Measurements from ENCODE around the gene SIPA1L3.

SIPA1L3 gene

GRCh38 chr19:37975071-37975470, 68.1 kb downstream of the SIPA1L3 start:
- ChIA-PET CTCF (no interaction called here), POLR2A (no interaction called here)
- WGBS (ENCODE audit: insufficient coverage), result 94% methylated on average over 5 of the region's 13 CpGs
- Histone ChIP-seq H3K9me3 (ENCODE audit: control extremely low read depth in 1 of 5, control insufficient read depth in 4 of 5, insufficient read depth in 2 of 5, low read depth in 1 of 5, low read length in 4 of 5) (peaks cover 3 to 24% (median 7%) of the 10 kb centered on the region in 5 experiments), H3K4me3 (ENCODE audit: control insufficient read depth in 1 of 7, extremely low read depth in 1 of 7, insufficient read depth in 4 of 7, low read depth in 2 of 7, low read length in 6 of 7) (no peak overlapping the region), H3K27me3 (replicated peaks in 2 of 5; ENCODE audit: control insufficient read depth in 4 of 5, insufficient read depth in 5 of 5, low read length in 4 of 5) (no peaks in the 10 kb centered on the region), H3K4me1 (ENCODE audit: control extremely low read depth in 1 of 4, control insufficient read depth in 4 of 4, insufficient read depth in 4 of 4, low read length in 3 of 4) (peaks cover 0 to 6% (median 0%) of the 10 kb centered on the region in 4 experiments), H3K27ac (ENCODE audit: insufficient read depth in 1 of 2, low read depth in 1 of 2, low read length in 2 of 2, poor library complexity in 1 of 2, severe bottlenecking in 2 of 2) (no peak overlapping the region), H3K36me3 (ENCODE audit: control insufficient read depth in 4 of 4, insufficient read depth in 4 of 4, low read length in 3 of 4) (peaks cover 0 to 18% (median 11%) of the 10 kb centered on the region in 4 experiments)
- DNase-seq, result no peak

DNA sequence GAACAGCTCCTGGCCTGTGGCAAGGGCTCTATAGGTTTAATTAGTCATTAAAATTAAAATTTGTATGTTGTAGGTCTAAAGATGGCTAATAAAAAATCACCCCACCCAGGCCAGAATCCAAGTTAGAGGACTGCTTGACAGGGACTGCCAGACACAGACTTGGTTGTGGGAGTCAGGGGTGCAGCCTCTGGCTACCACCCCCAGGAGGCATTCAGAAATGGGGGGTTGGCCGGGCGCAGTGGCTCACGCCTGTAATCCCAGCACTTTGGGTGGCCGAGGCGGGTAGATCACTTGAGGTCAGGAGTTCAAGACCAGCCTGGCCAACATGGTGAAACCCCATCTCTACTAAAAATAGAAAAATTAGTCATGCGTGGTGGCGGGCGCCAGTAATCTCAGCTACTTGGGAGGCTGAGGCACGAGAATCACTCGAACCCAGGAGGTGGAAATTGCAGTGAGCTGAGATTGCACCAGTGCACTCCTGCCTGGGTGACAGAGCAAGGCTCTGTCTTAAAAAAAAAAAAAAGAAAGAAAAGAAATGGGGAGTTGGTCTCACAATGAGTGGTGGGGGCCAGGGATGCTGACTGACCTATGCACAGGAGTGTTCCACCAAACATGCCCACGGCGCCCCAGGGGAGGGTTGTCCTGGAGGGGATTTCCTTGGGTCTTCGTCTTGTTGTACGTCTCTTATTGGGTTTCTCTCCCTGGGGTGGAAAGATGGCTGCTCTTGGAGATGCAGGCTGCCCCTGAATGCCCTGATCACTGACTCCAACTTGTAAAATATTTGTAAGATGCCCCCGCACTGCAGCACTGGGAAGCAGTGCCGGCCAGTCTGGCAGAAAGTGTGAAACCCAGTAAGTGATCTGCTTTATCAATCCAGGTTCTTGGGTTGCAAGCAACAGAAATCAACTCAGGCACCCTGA, 68.8 kb downstream of the SIPA1L3 start:
- H3K27ac ChIP-seq (ENCODE audit: insufficient read depth in 1 of 2, low read depth in 1 of 2, low read length in 2 of 2, poor library complexity in 1 of 2, severe bottlenecking in 2 of 2), result no peak overlapping the region
- ChIA-PET POLR2A (interaction anchor here (0.6 kb wide), 1 partner anchor 68 kb away, joined by 3 read pairs; no protein-coding TSS in a partner anchor), CTCF (interaction anchor here (1.1 kb wide), 2 partner anchors 10 to 13 kb away, joined by 3 read pairs; no protein-coding TSS in a partner anchor)
- H3K27me3 ChIP-seq (replicated peaks in 2 of 5; ENCODE audit: control insufficient read depth in 4 of 5, insufficient read depth in 5 of 5, low read length in 4 of 5), result no peaks in the 10 kb centered on the region
- no peak for DNase-seq
- 98% methylated on average over 16 of the region's 16 CpGs for WGBS (ENCODE audit: insufficient coverage)
- H3K4me1 ChIP-seq (ENCODE audit: control extremely low read depth in 1 of 4, control insufficient read depth in 4 of 4, insufficient read depth in 4 of 4, low read length in 3 of 4), result peaks cover 0 to 6% (median 0%) of the 10 kb centered on the region in 4 experiments
- H3K36me3 ChIP-seq (ENCODE audit: control insufficient read depth in 4 of 4, insufficient read depth in 4 of 4, low read length in 3 of 4), result peaks cover 0 to 11% (median 5%) of the 10 kb centered on the region in 4 experiments
- no peak overlapping the region for H3K4me3 ChIP-seq (ENCODE audit: control insufficient read depth in 1 of 7, extremely low read depth in 1 of 7, insufficient read depth in 4 of 7, low read depth in 2 of 7, low read length in 6 of 7)
- peaks cover 0 to 16% (median 3%) of the 10 kb centered on the region in 5 experiments for H3K9me3 ChIP-seq (ENCODE audit: control extremely low read depth in 1 of 5, control insufficient read depth in 4 of 5, insufficient read depth in 2 of 5, low read depth in 1 of 5, low read length in 4 of 5)

DNA sequence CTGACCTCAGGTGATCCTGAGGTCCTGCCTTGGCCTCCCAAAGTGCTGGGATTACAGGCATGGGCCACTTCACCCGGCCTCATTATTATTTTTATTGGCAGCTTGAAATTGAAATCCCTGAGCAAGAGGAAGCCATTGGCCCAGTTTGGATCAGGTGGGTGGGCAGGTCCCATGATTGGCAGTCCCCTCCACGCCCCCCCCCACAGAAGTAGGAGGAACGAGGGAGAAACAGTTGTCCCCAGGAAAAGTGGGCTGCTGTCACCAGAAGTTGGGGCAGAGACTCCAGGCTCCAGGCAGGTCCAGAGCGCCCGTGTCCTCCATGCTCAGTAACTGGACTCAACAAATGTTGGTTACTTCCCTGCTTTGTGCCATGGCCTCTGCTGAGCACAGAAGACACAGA, 70.4 kb downstream of the SIPA1L3 start:
- Histone ChIP-seq H3K36me3 (ENCODE audit: control insufficient read depth in 4 of 4, insufficient read depth in 4 of 4, low read length in 3 of 4) (peaks cover 0 to 8% (median 2%) of the 10 kb centered on the region in 4 experiments), H3K4me3 (ENCODE audit: control insufficient read depth in 1 of 7, extremely low read depth in 1 of 7, insufficient read depth in 4 of 7, low read depth in 2 of 7, low read length in 6 of 7) (no peak overlapping the region), H3K27me3 (replicated peaks in 2 of 5; ENCODE audit: control insufficient read depth in 4 of 5, insufficient read depth in 5 of 5, low read length in 4 of 5) (no peaks in the 10 kb centered on the region), H3K9me3 (ENCODE audit: control extremely low read depth in 1 of 5, control insufficient read depth in 4 of 5, insufficient read depth in 2 of 5, low read depth in 1 of 5, low read length in 4 of 5) (peaks cover 0 to 5% (median 2%) of the 10 kb centered on the region in 5 experiments), H3K27ac (ENCODE audit: insufficient read depth in 1 of 2, low read depth in 1 of 2, low read length in 2 of 2, poor library complexity in 1 of 2, severe bottlenecking in 2 of 2) (no peak overlapping the region), H3K4me1 (ENCODE audit: control extremely low read depth in 1 of 4, control insufficient read depth in 4 of 4, insufficient read depth in 4 of 4, low read length in 3 of 4) (peaks cover 0 to 6% (median 0%) of the 10 kb centered on the region in 4 experiments)
- 95% methylated on average over 5 of the region's 5 CpGs for WGBS (ENCODE audit: insufficient coverage)
- no peak for DNase-seq
- ChIA-PET POLR2A (no interaction called here), CTCF (interaction anchor here (0.9 to 1.1 kb wide), 2 partner anchors 9 to 14 kb away, joined by 3 read pairs; no protein-coding TSS in a partner anchor)

DNA sequence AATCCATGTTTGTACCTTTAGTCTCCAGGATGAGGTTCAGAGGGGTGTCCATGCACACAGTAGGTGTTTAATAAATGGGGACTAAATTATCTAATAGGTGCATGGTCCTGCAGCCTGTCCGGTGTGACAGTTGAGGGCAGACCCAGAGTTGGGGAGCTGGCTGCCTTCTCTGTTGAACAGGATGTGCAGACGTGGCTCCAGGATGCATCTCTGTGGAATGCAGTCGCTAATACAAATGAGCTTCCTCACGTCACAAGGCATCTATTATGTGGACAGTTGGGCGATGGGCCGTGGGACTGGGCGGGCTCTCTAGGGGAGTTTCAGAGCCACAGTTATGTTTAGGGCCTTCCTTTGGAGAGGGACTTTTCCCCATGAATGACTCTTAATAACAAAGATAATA, 71.0 kb downstream of the SIPA1L3 start:
- ChIA-PET CTCF (no interaction called here), POLR2A (no interaction called here)
- no peaks in the 10 kb centered on the region for H3K27me3 ChIP-seq (replicated peaks in 2 of 5; ENCODE audit: control insufficient read depth in 4 of 5, insufficient read depth in 5 of 5, low read length in 4 of 5)
- H3K4me1 ChIP-seq (ENCODE audit: control extremely low read depth in 1 of 4, control insufficient read depth in 4 of 4, insufficient read depth in 4 of 4, low read length in 3 of 4), result peaks cover 0 to 6% (median 0%) of the 10 kb centered on the region in 4 experiments
- peak in 1 of 3 donors; percentile 26 for DNase-seq
- no peak overlapping the region for H3K27ac ChIP-seq (ENCODE audit: insufficient read depth in 1 of 2, low read depth in 1 of 2, low read length in 2 of 2, poor library complexity in 1 of 2, severe bottlenecking in 2 of 2)
- H3K36me3 ChIP-seq (ENCODE audit: control insufficient read depth in 4 of 4, insufficient read depth in 4 of 4, low read length in 3 of 4), result peaks cover 0 to 8% (median 1%) of the 10 kb centered on the region in 4 experiments
- WGBS (ENCODE audit: insufficient coverage), result 70% methylated on average over 6 of the region's 7 CpGs
- no peak overlapping the region for H3K4me3 ChIP-seq (ENCODE audit: control insufficient read depth in 1 of 7, extremely low read depth in 1 of 7, insufficient read depth in 4 of 7, low read depth in 2 of 7, low read length in 6 of 7)
- peaks cover 0 to under 1% (median 0%) of the 10 kb centered on the region in 5 experiments for H3K9me3 ChIP-seq (ENCODE audit: control extremely low read depth in 1 of 5, control insufficient read depth in 4 of 5, insufficient read depth in 2 of 5, low read depth in 1 of 5, low read length in 4 of 5)

DNA sequence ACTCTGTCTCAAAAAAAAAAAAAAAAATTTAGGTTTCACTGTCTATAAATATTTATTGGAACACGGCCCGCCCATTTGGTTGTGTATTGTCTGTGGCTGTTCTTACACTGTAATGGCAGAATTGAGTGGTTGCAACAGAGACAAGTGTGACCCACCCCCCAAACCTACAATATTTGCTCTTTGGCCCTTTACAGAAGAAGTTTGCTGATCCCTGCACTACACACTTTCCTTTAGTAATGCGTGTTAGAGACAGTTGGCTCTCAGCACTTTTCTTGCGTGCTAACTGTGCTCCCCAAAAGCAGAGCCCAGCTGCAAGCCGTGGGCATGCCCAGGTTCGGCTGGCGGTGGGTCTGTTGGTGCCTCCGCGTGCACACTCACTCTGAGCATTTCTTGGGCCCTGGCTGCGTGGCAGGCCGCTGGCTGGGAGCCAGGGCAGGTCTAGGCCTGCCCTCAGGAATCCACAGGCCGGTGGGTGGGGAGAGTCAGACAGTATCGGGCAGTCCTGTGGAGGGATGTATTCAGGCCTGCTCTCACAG, 72.6 kb downstream of the SIPA1L3 start:
- POLR2A ChIA-PET, result no interaction called here
- Histone ChIP-seq H3K4me3 (ENCODE audit: control insufficient read depth in 1 of 7, extremely low read depth in 1 of 7, insufficient read depth in 4 of 7, low read depth in 2 of 7, low read length in 6 of 7) (no peak overlapping the region), H3K4me1 (ENCODE audit: control extremely low read depth in 1 of 4, control insufficient read depth in 4 of 4, insufficient read depth in 4 of 4, low read length in 3 of 4) (peaks cover 0 to 6% (median 0%) of the 10 kb centered on the region in 4 experiments), H3K36me3 (ENCODE audit: control insufficient read depth in 4 of 4, insufficient read depth in 4 of 4, low read length in 3 of 4) (peaks cover 0 to 4% (median 0%) of the 10 kb centered on the region in 4 experiments), H3K27ac (ENCODE audit: insufficient read depth in 1 of 2, low read depth in 1 of 2, low read length in 2 of 2, poor library complexity in 1 of 2, severe bottlenecking in 2 of 2) (no peak overlapping the region), H3K27me3 (replicated peaks in 2 of 5; ENCODE audit: control insufficient read depth in 4 of 5, insufficient read depth in 5 of 5, low read length in 4 of 5) (no peaks in the 10 kb centered on the region), H3K9me3 (ENCODE audit: control extremely low read depth in 1 of 5, control insufficient read depth in 4 of 5, insufficient read depth in 2 of 5, low read depth in 1 of 5, low read length in 4 of 5) (no peaks in the 10 kb centered on the region)
- 95% methylated on average over 7 of the region's 13 CpGs for WGBS (ENCODE audit: insufficient coverage)
- CTCF ChIA-PET, result no interaction called here
- no peak for DNase-seq

- POLR2A ChIA-PET, result no interaction called here
- CTCF ChIA-PET, result no interaction called here
- Histone ChIP-seq H3K9me3 (ENCODE audit: control extremely low read depth in 1 of 5, control insufficient read depth in 4 of 5, insufficient read depth in 2 of 5, low read depth in 1 of 5, low read length in 4 of 5) (no peaks in the 10 kb centered on the region), H3K36me3 (ENCODE audit: control insufficient read depth in 4 of 4, insufficient read depth in 4 of 4, low read length in 3 of 4) (no peaks in the 10 kb centered on the region), H3K4me3 (ENCODE audit: control insufficient read depth in 1 of 7, extremely low read depth in 1 of 7, insufficient read depth in 4 of 7, low read depth in 2 of 7, low read length in 6 of 7) (no peak overlapping the region), H3K27me3 (replicated peaks in 2 of 5; ENCODE audit: control insufficient read depth in 4 of 5, insufficient read depth in 5 of 5, low read length in 4 of 5) (no peaks in the 10 kb centered on the region), H3K27ac (ENCODE audit: insufficient read depth in 1 of 2, low read depth in 1 of 2, low read length in 2 of 2, poor library complexity in 1 of 2, severe bottlenecking in 2 of 2) (no peak overlapping the region), H3K4me1 (ENCODE audit: control extremely low read depth in 1 of 4, control insufficient read depth in 4 of 4, insufficient read depth in 4 of 4, low read length in 3 of 4) (peaks cover 0 to 11% (median 4%) of the 10 kb centered on the region in 4 experiments)
- 94% methylated on average over 8 of the region's 12 CpGs for WGBS (ENCODE audit: insufficient coverage)
- DNase-seq, result no peak
These were observed 73.6 kb downstream of the SIPA1L3 start for GRCh38 chr19:37980419-37981170.

All from common myeloid progenitor, CD34-positive (primary cell).